Bronchial epithelial cell (primary cell): ENCODE data around the gene CRTC2. TPM values are rescaled to one million over a fixed set of nuclear protein-coding genes. Genes with fewer than 3 reads are reported as not detected.
"Not testable (repeated sequence)": the region's sequence is repeated elsewhere in the genome, so short reads cannot be mapped to it uniquely, and the experiment has no call there.

ENCODE experiments used
- DNase-seq: peaks from one replicate; pipeline ENCODE4 v3.0.0-alpha.2; 2010; ENCODE audit warnings: low read depth
- FAIRE-seq: peaks from 2 replicates; lab custom pipeline; 2011; peaks lifted over from hg19 to GRCh38; lab: Jason Lieb, UNC
- H3K27me3 ChIP-seq: 2 replicates; pipeline ENCODE4 v1.5.1; 2011; ENCODE audit warnings: low read length; ENCODE audit not compliant: control insufficient read depth, insufficient read depth
- H3K36me3 ChIP-seq: 2 replicates; pipeline ENCODE4 v1.5.1; 2011; ENCODE audit warnings: low read length; ENCODE audit not compliant: control insufficient read depth, insufficient read depth
- H3K4me3 ChIP-seq: 2 replicates; pipeline ENCODE4 v1.5.1; 2011; ENCODE audit warnings: mild to moderate bottlenecking, low read depth, low read length, control low read depth
- total RNA-seq: library from RNA; depleted of rRNA; stranded (reverse); fragments of >200 nt; gene quantifications from 2 replicates; pipeline ENCODE4 v1.2.1, GENCODE V29; 2014
- TF ChIP-seq, protein P1 (sequence below): IDR thresholded peaks from 2 replicates; pipeline ENCODE4 v1.5.1; 2011; ENCODE audit warnings: mild to moderate bottlenecking, moderate library complexity, low read length, control low read depth, inconsistent platforms; ENCODE audit not compliant: insufficient read depth, severe bottlenecking

Gene CRTC2
- total RNA-seq, 1 donor from 2014 or later = 2.6 TPM

DNA sequence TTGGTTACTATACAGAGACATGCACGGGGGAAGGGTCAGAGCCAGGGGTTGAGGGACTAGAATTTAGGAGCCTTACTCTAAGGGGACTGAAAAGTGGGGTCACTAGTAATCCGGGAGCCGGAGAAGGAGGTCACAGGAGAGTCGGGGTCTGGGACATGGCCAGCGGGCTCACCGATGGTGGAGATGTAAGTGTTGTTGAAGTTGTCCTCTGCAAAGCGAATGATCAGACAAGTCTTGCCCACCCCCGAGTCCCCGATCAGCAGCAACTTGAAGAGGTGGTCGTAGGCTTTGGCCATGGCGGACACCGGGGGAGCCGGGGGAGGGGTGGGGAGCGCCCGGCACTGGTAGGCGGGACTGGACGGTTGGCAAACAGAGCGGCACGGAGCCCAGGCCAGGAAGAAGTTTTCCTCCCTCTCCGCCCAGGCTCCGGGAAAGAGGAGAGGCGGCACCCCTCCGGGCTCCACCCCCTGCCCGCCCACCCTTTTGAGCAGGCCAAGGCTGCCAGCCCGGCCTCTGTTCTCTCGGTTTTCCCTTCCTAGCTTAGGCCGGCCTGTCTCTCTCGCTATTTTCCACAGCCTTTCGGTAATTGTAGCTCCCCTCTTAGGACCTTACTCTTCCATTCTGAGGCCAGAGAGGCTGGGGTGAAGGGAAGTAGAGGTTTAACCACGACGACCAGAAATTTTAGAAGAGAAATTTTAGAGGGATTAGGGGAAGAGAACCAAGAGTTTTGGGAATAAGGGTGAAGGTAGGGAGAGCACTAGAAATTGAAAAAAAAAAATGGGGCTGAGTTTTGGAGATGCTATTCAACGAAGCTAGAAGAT is 27.7 kb upstream of the CRTC2 start, which contains the start of gene RAB13:
TSS of gene RAB13 (minus strand) at position 399 of the 821 bp plus-strand sequence. CDS start at position 296, 103 bp downstream.
- DNase-seq (peak; percentile 71), FAIRE-seq (no peak)
- Histone ChIP-seq H3K27me3 (no peaks in the 10 kb centered on the region), H3K36me3 (peaks cover 4% of the 10 kb centered on the region), H3K4me3 (peak within 1 kb of the TSS; percentile 37)
- TF ChIP-seq, protein P1, sequence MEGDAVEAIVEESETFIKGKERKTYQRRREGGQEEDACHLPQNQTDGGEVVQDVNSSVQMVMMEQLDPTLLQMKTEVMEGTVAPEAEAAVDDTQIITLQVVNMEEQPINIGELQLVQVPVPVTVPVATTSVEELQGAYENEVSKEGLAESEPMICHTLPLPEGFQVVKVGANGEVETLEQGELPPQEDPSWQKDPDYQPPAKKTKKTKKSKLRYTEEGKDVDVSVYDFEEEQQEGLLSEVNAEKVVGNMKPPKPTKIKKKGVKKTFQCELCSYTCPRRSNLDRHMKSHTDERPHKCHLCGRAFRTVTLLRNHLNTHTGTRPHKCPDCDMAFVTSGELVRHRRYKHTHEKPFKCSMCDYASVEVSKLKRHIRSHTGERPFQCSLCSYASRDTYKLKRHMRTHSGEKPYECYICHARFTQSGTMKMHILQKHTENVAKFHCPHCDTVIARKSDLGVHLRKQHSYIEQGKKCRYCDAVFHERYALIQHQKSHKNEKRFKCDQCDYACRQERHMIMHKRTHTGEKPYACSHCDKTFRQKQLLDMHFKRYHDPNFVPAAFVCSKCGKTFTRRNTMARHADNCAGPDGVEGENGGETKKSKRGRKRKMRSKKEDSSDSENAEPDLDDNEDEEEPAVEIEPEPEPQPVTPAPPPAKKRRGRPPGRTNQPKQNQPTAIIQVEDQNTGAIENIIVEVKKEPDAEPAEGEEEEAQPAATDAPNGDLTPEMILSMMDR = no peak

DNA sequence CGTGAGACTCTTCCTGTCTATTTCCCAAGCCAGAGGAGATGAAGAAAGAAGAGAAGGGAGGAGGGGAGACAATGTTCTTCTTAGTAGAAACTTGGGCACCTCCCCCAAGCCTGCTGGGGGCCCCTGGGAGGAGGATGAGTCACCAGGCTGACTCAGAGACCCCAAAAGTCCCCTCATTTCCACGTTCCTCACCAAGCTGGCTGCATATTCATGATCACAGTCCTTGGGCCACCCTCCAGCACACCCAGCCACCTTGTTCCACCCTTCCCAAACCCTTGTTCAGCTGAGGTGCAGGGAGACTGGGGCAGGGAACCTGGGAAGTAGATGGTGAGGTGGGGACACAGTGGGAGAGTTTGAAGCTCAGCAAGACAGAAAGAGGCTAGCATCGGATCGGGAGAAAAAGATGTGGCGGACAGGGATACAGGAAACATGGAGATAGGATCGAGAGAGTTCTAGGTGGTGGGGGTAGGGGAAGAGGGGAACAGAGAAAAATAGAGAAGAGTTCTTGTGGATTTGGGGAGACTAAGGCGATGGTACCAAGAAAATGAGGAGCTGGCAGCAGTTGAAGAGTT is 27.0 kb upstream of the CRTC2 start:
- TF ChIP-seq, protein P1 = no peak
- DNase-seq = no peak
- Histone ChIP-seq H3K4me3 (peak overlapping the region; percentile 37), H3K27me3 (no peaks in the 10 kb centered on the region), H3K36me3 (peaks cover 4% of the 10 kb centered on the region)
- no peak for FAIRE-seq

DNA sequence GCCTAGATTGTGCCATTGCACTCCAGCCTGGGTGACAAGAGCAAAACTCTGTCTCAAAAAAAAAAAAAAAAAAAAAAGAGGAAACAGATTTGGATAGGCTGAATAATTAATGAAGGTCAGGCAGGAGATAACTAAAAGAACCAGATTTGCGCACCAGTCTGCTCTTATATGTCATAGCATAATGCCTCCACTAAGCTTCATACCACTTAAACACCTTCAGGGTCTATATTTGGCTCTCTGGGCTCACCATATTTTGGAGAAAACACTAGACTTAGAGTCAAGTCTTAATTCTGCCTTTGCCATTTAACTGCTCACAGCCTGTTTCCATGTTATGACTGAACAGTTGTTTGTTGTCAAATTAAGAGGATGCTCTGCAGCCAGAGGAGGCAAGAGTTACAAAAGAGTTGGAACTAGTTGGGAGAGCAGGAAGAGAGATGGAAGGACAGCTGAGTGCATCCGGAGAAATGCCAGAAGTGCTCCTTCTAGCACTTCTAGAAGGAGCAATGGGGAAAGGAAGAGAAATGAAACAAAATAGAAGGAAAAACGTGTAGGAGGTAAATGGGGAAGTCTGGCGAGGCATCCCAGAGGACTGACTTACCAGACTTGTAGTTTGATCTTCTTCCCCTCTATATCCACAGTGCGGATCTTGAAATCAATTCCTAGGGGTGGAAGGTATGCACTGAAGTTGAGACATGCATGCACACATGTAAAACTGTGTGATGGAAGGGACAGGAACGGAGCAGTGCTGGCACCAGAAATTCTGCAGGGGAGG is 25.9 kb upstream of the CRTC2 start:
- DNase-seq = no peak
- H3K4me3 ChIP-seq = no peak overlapping the region

DNA sequence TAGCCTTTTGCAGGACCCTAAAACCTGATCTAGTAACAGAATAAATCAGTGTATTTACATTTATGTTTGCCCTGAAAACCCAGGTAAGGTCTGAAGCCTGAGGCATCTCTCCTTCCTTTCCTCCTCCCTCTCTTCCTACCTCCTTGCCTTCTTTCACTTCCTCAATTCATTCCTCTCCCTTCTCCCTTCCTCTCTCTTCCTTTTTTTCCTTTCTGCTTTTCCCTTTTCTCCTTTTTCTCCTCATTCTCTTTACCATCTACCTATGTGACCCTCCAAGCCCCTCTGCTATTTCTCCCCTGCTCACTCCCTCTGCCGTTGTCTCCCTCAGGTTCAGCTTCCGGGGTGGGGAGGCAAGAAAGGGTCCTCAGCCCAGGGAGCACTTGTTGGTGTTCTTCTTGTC is 23.3 kb upstream of the CRTC2 start:
- FAIRE-seq, H3K27me3 ChIP-seq, H3K4me3 ChIP-seq, H3K36me3 ChIP-seq, DNase-seq: not testable (repeated sequence)

More for the DNA sequence above, 25.9 kb upstream of the CRTC2 start:
- FAIRE-seq = no peak
- H3K36me3 ChIP-seq = peaks cover 4% of the 10 kb centered on the region
- TF ChIP-seq, protein P1 = no peak
- no peaks in the 10 kb centered on the region for H3K27me3 ChIP-seq

DNA sequence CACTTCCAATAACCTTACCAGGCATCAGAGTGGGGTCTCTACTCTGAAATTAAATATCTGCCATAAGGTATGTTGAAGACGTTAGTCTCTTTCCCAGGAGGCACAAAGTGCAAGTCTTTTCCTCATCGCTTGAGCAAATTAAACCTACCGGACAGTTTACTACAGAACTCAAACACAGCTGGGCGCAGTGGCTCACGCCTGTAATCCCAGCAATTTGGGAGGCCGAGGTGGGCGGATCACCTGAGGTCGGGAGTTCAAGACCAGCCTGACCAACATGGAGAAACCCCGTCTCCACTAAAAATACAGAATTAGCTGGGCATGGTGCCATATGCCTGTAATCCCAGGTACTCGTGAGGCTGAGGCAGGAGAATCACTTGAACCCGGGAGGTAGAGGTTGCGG is 20.7 kb upstream of the CRTC2 start:
- not testable (repeated sequence) for DNase-seq, FAIRE-seq, H3K27me3 ChIP-seq, H3K4me3 ChIP-seq
- H3K36me3 ChIP-seq = peaks cover 13% of the 10 kb centered on the region

DNA sequence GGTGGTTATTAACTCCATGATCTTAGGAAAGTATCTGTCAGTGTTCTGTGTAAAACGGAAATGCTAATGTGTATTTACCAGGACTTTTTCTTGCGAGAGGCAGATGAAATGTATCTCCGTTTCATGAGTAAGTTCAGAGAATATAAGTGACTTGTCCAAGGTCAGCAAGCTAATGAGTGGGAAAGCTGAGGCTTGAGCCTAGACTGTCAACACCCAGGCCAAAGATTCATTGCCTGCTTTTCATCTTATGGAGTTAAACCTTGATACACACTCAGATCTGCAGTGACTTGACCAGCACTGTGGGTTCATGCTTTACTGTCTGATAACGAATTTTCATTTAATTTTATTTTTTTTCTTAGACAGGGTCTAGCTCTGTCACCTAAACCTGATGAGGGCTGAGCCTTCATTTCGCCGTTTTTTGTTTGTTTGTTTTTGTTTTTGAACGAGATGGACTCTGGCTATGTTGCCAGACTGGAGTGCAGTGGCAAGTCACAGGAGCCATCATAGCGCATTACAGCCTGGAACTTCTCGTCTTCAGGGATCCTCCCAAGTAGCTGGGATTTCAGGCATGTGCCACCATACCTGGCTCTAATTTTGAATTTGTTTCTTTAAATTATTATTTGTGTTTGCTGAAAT is 20.0 kb upstream of the CRTC2 start:
- TF ChIP-seq, protein P1 = no peak
- DNase-seq (no peak), FAIRE-seq (no peak)
- Histone ChIP-seq H3K27me3 (no peaks in the 10 kb centered on the region), H3K4me3 (peak overlapping the region; percentile 76), H3K36me3 (peaks cover 15% of the 10 kb centered on the region)
